ENCODE measurements around the gene RTN1.

- TF ChIP-seq CTCF (IDR thresholded peaks at IDR 0.05; ENCODE audit: poor library complexity, severe bottlenecking) (no peak), EZH2 (IDR thresholded peaks at IDR 0.05; ENCODE audit: borderline replicate concordance, insufficient read depth, low read length, poor library complexity, severe bottlenecking) (no peak), RAD21 (conservative IDR thresholded peaks at IDR 0.05) (no peak), REST (IDR thresholded peaks at IDR 0.05; ENCODE audit: borderline replicate concordance) (no peak), MXI1 (conservative IDR thresholded peaks at IDR 0.05; ENCODE audit: poor library complexity, severe bottlenecking) (no peak), EP300 (conservative IDR thresholded peaks at IDR 0.05; ENCODE audit: poor library complexity, severe bottlenecking) (no peak)
These were observed 236.0 kb downstream of the RTN1 start for GRCh38 chr14:59634617-59635016.

Data from neural cell (in vitro differentiated cells).